ENCODE measurements around the gene APPBP2. TPM values are rescaled to one million over a fixed set of nuclear protein-coding genes. Genes with fewer than 3 reads are reported as not detected.

Gene APPBP2
- total RNA-seq (2022; extraction: Qiagen RNA extraction) = 12.4 to 17.9 TPM (median 16.5 TPM) in 5 replicates

GRCh38 chr17:60525685-60526514 lies at the start of gene APPBP2:
Gene APPBP2 (minus strand): TSS chr17:60526242. CDS start chr17:60525931, 311 bp downstream.

DNA sequence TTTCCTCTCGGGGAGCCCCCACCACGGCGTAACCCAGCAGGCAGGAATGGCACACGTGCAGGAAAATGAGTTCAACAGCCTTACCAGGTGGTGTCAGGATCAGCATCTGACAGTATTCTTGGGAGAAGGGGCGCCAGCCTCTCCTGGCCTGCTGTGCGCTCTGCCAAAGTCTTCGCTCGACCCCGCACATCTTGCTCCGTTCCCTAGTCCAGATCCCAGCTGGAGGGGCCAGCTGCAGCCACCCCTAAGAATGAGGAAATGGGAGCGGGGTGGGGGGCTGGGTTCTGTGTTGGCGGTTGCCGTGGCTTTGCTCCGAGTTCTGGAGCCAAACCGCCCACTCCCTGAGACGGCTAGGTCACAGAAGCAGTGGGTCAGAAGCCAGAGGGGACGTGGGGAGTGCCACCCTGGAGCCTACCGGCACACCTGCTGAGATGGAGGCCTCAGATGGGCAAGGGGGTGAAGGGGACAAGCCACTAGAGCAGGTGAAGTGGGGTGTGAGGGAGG lies 103.8 kb downstream of the APPBP2 start, which contains the start of gene CHCT1:
CHCT1 (plus strand) TSS at position 328 of the 504 bp plus-strand sequence; CDS start at position 432, 104 bp downstream.

Other genes with a start within 250 kb of the APPBP2 start
- gene USP32, start 134.1 kb downstream of the APPBP2 start, total RNA-seq (2022; extraction: Qiagen RNA extraction) = 28.8 to 38.3 TPM (median 31.6 TPM) in 5 replicates
- gene CHCT1, start 103.8 kb downstream of the APPBP2 start, total RNA-seq (2022; extraction: Qiagen RNA extraction) = 0.08 to 0.15 TPM in 2 of 5 replicates, not detected in the others
- gene PPM1D, start 74.0 kb upstream of the APPBP2 start, total RNA-seq (2022; extraction: Qiagen RNA extraction) = 16.7 to 21.0 TPM (median 19.2 TPM) in 5 replicates
- 7.3 to 9.3 TPM (median 8.2 TPM) in 5 replicates for gene BCAS3, start 151.6 kb upstream of the APPBP2 start, total RNA-seq (2022; extraction: Qiagen RNA extraction)